K562 (cell line): ENCODE results near the gene DGKA. TPM values are rescaled to one million over a fixed set of nuclear protein-coding genes. Genes with fewer than 3 reads are reported as not detected.

Experiments used
- ESRRB ChIP-seq: fragments of 250-450 bp; sonication (Bioruptor Pico); IDR thresholded peaks from 2 replicates; pipeline ENCODE4 v1.5.0; 2020; ENCODE audit warnings: mild to moderate bottlenecking, moderate library complexity, borderline replicate concordance
- GABPA ChIP-seq: fragments of 200-800 bp; sonication (Bioruptor generic); conservative IDR thresholded peaks from 2 replicates; pipeline ENCODE4 v1.6.1; 2016; ENCODE audit warnings: low read depth, missing genetic modification characterization, missing compliant biosample characterization
- HNRNPH1 ChIP-seq: fragments of 200-400 bp; formaldehyde crosslinking; optimal IDR thresholded peaks from 2 replicates; pipeline ENCODE3; 2017; ENCODE audit warnings: low read depth, mild to moderate bottlenecking, low read length, moderate library complexity
- JUND ChIP-seq, 2 experiments: IDR thresholded peaks; 2 replicates in 1 of 2; 3 replicates in 1 of 2; pipeline ENCODE4 v1.6.1; 2011; ENCODE audit warnings: borderline replicate concordance in 2 of 2, low read depth in 2 of 2, low read length in 2 of 2, improper control_type of control experiment in 1 of 2, missing biosample characterization in 1 of 2, missing genetic modification characterization in 1 of 2, missing genetic modification reagents in 1 of 2
- KAT7 ChIP-seq: sonication (generic); formaldehyde crosslinking; IDR thresholded peaks from 2 replicates; pipeline ENCODE4 v1.8.0; 2022; ENCODE audit warnings: missing genetic modification reagents, mild to moderate bottlenecking, borderline replicate concordance
- KAT8 ChIP-seq: fragments of 450-650 bp; IDR thresholded peaks from 2 replicates; pipeline ENCODE4 v1.6.1; 2016; ENCODE audit warnings: low read depth, mild to moderate bottlenecking
- LARP7 ChIP-seq: fragments of 450-650 bp; IDR thresholded peaks from 2 replicates; pipeline ENCODE4 v1.6.1; 2016
- MAZ ChIP-seq, 2 experiments: fragments of 450-650 bp in 1 of 2; sonication (generic) in 1 of 2; formaldehyde crosslinking; IDR thresholded peaks in 1 of 2; conservative IDR thresholded peaks in 1 of 2; 2 replicates each; pipeline versions ENCODE4 v1.4.0 to v1.5.0; 2020; ENCODE audit warnings: mild to moderate bottlenecking in 1 of 2, missing genetic modification reagents in 1 of 2
- MBD2 ChIP-seq: sonication (generic); IDR thresholded peaks from 2 replicates; pipeline ENCODE4 v1.6.1; 2016; ENCODE audit warnings: low read depth, borderline replicate concordance
- MTA3 ChIP-seq: fragments of 450-650 bp; formaldehyde crosslinking; IDR thresholded peaks from 2 replicates; pipeline ENCODE4 v1.6.1; 2017; ENCODE audit warnings: mild to moderate bottlenecking, borderline replicate concordance
- MTF1 ChIP-seq: fragments of 250-450 bp; sonication (Bioruptor Pico); IDR thresholded peaks from 2 replicates; pipeline ENCODE4 v1.9.0; 2021; ENCODE audit warnings: moderate library complexity, mild to moderate bottlenecking, inconsistent platforms, borderline replicate concordance
- NCOA6 ChIP-seq: fragments of 450-650 bp; IDR thresholded peaks from 2 replicates; pipeline ENCODE4 v1.6.1; 2017; ENCODE audit warnings: mild to moderate bottlenecking
- NFRKB ChIP-seq: fragments of 450-650 bp; IDR thresholded peaks from 2 replicates; pipeline ENCODE4 v1.6.1; 2016; ENCODE audit warnings: low read depth
- NR2C2 ChIP-seq, 2 experiments: fragments of 200-800 bp in 1 of 2; sonication (Bioruptor generic) in 1 of 2; sonication (generic) in 1 of 2; formaldehyde crosslinking in 1 of 2; IDR thresholded peaks; 2 replicates each; pipeline versions ENCODE4 v1.6.1 to v1.8.0; 2016 to 2022; ENCODE audit warnings: mild to moderate bottlenecking in 1 of 2, missing compliant biosample characterization in 1 of 2, missing genetic modification characterization in 1 of 2, missing genetic modification reagents in 1 of 2
- PYGO2 ChIP-seq: fragments of 450-650 bp; IDR thresholded peaks from 2 replicates; pipeline ENCODE4 v1.6.1; 2016; ENCODE audit warnings: mild to moderate bottlenecking, missing genetic modification characterization, moderate library complexity, missing compliant biosample characterization
- RAD21 ChIP-seq, 2 experiments: fragments of 250-450 bp in 1 of 2; fragments of 450-650 bp in 1 of 2; sonication (Bioruptor Pico) in 1 of 2; formaldehyde crosslinking in 1 of 2; IDR thresholded peaks in 1 of 2; conservative IDR thresholded peaks in 1 of 2; 2 replicates each; pipeline versions ENCODE4 v1.4.0 to v1.8.0; 2020 to 2022; ENCODE audit warnings: mild to moderate bottlenecking in 2 of 2, moderate library complexity in 1 of 2
- STAT5A ChIP-seq: IDR thresholded peaks from 2 replicates; pipeline ENCODE4 v1.6.1; 2012; ENCODE audit warnings: low read length, inconsistent platforms, borderline replicate concordance
- TARDBP ChIP-seq: fragments of 450-650 bp; IDR thresholded peaks from 2 replicates; pipeline ENCODE4 v1.6.1; 2016
- TEAD2 ChIP-seq: fragments of 450-650 bp; IDR thresholded peaks from 2 replicates; pipeline ENCODE4 v1.6.1; 2016; ENCODE audit warnings: missing genetic modification characterization, control low read depth, missing compliant biosample characterization
- ZFPM2 ChIP-seq: fragments of 250-450 bp; sonication (Bioruptor Pico); IDR thresholded peaks from 2 replicates; pipeline ENCODE4 v1.5.1; 2022; ENCODE audit warnings: mild to moderate bottlenecking
- ZNF184 ChIP-seq: sonication (generic); formaldehyde crosslinking; IDR thresholded peaks from 2 replicates; pipeline ENCODE4 v1.5.0; 2020; ENCODE audit warnings: missing genetic modification reagents
- ZNF212 ChIP-seq: fragments of 450-650 bp; formaldehyde crosslinking; IDR thresholded peaks from 2 replicates; pipeline ENCODE4 v1.4.0; 2020; ENCODE audit warnings: mild to moderate bottlenecking
- ZNF232 ChIP-seq: sonication (generic); formaldehyde crosslinking; IDR thresholded peaks from 2 replicates; pipeline ENCODE4 v1.8.0; 2022; ENCODE audit warnings: mild to moderate bottlenecking, missing genetic modification reagents
- ZNF324 ChIP-seq: fragments of 250-450 bp; sonication (Bioruptor Pico); IDR thresholded peaks from 2 replicates; pipeline ENCODE4 v1.4.0; 2020; ENCODE audit warnings: mild to moderate bottlenecking
- ZNF584 ChIP-seq: fragments of 200-800 bp; sonication (Bioruptor generic); IDR thresholded peaks from 2 replicates; pipeline ENCODE4 v1.6.1; 2016; ENCODE audit warnings: low read depth, mild to moderate bottlenecking, missing genetic modification characterization, missing compliant biosample characterization
- polyA plus RNA-seq, 8 experiments: library from polyadenylated mRNA; depleted of rRNA in 4 of 8; stranded (reverse) in 5 of 8; unstranded in 3 of 8; fragments of >200 nt; fragmentation: Nextera tagmentation in 2 of 8; fragmentation: Illumina TruSeq in 1 of 8; extraction: Ambion mirVana in 2 of 8; extraction: Trizol in 1 of 8; gene quantifications; 2 replicates each; pipeline versions ENCODE4 v1.2.1 to v1.2.3, GENCODE V29; 2011 to 2014; ENCODE audit warnings: inconsistent platforms in 1 of 8, missing spikeins in 1 of 8
- total RNA-seq, 7 experiments: library from RNA; depleted of rRNA in 6 of 7; stranded (reverse); fragments of >200 nt in 6 of 7; fragmentation: Illumina TruSeq in 2 of 7; extraction: Trizol in 2 of 7; gene quantifications; 2 replicates each; pipeline versions ENCODE4 v1.2.1 to v1.2.3, GENCODE V29; 2011 to 2021; ENCODE audit warnings: low replicate concordance in 1 of 7
- TF ChIP-seq, protein P1 (sequence below), 2 experiments: fragments of 200-800 bp in 1 of 2; sonication (Bioruptor generic) in 1 of 2; sonication (generic) in 1 of 2; formaldehyde crosslinking in 1 of 2; IDR thresholded peaks in 1 of 2; conservative IDR thresholded peaks in 1 of 2; 2 replicates each; pipeline versions ENCODE4 v1.5.0 to v1.6.1; 2016 to 2020; ENCODE audit warnings: missing compliant biosample characterization in 1 of 2, missing genetic modification characterization in 1 of 2, missing genetic modification reagents in 1 of 2
- TF ChIP-seq, protein P2 (sequence below): fragments of 250-450 bp; sonication (Bioruptor Pico); IDR thresholded peaks from 2 replicates; pipeline ENCODE4 v1.9.0; 2021; ENCODE audit warnings: mild to moderate bottlenecking

DGKA gene
- total and polyA plus RNA-seq, 9 of the 15 experiments (the other 6 are each of a cell fraction or from before 2014, with no cell fraction given) = 3.4 to 12.4 (median 6.2) TPM

DNA sequence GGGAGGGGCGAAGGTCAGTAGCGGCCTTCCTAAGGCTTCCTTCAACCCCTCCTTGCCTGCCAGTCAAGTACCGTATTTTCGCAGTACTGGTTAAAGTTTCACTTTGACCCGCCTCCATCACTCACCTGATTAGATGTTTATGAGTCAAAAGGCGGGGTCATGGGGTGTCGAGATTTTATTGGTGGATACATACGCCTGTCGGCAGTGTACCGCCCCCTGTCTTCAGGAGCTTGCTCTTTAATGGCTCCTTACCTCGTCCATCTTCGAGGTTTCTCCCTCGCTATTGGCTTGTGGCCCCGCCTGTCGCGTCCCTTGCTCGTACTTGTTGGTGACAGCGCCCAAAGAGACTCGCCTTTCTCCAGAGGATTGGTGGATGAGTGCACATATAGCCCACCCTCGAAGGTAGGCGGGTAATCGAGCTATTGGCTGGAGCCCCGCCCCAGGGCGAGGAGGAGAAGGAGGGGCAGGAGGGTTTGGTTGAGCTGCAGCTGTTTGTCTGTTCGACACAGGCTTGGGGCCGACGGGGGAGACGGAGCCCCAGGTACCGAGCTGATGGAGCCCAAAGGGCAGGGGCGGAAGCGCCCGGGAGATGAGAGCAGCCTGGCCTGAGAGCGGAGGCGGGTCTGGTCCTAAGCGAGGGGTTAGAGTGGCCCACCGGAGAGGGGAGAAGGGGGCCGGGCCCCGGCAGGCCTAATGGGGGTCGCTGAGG, 42.8 kb downstream of the DGKA start, which contains the start of gene RAB5B (continued):
- TF ChIP-seq NFRKB (no peak), ZNF584 (no peak), ZNF232 (CRISPR knock-in tag) (no peak), TARDBP (no peak), ZNF184 (CRISPR knock-in tag) (no peak), KAT7 (CRISPR knock-in tag) (no peak; the same call in 1 of the 2 replicates), HNRNPH1 (no peak), GABPA (tag) (0 out of 2 replicates have a peak, but pooled peaks have one; percentile 46), LARP7 (no peak), ZNF212 (CRISPR knock-in tag) (no peak), NCOA6 (no peak), STAT5A (no peak; the same call in 1 of the 2 replicates), MBD2 (peak; percentile 100), NR2C2 (CRISPR knock-in tag; IDR thresholded peaks at IDR 0.05) (no peak; the same call in 1 of the 2 replicates), NR2C2 (tag; IDR thresholded peaks at IDR 0.05) (peak; percentile 95), PYGO2 (tag) (no peak), JUND (IDR thresholded peaks at IDR 0.05; ENCODE audit: borderline replicate concordance, low read depth, low read length) (peak; percentile 43; the same call in 1 of the 2 replicates), JUND (tag; IDR thresholded peaks at IDR 0.05; ENCODE audit: borderline replicate concordance, low read depth, low read length) (peak; percentile 47; the same call in 1 of the 3 replicates), ZNF324 (CRISPR knock-in tag) (no peak), ZFPM2 (no peak), TEAD2 (tag) (no peak), ESRRB (CRISPR knock-in tag) (no peak), RAD21 (CRISPR knock-in tag; conservative IDR thresholded peaks at IDR 0.05 in 1 of 2, IDR thresholded peaks at IDR 0.05 in 1 of 2) (no peak), MAZ (CRISPR knock-in tag; conservative IDR thresholded peaks at IDR 0.05 in 1 of 2, IDR thresholded peaks at IDR 0.05 in 1 of 2) (peak; percentile 88 to 93), MTA3 (peak; percentile 91; the same call in 1 of the 2 replicates), KAT8 (no peak), MTF1 (CRISPR knock-in tag) (no peak)
- TF ChIP-seq, protein P1, sequence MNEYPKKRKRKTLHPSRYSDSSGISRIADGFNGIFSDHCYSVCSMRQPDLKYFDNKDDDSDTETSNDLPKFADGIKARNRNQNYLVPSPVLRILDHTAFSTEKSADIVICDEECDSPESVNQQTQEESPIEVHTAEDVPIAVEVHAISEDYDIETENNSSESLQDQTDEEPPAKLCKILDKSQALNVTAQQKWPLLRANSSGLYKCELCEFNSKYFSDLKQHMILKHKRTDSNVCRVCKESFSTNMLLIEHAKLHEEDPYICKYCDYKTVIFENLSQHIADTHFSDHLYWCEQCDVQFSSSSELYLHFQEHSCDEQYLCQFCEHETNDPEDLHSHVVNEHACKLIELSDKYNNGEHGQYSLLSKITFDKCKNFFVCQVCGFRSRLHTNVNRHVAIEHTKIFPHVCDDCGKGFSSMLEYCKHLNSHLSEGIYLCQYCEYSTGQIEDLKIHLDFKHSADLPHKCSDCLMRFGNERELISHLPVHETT (CRISPR knock-in tag; conservative IDR thresholded peaks at IDR 0.05 in 1 of 2, IDR thresholded peaks at IDR 0.05 in 1 of 2) = no peak
- TF ChIP-seq, protein P2, sequence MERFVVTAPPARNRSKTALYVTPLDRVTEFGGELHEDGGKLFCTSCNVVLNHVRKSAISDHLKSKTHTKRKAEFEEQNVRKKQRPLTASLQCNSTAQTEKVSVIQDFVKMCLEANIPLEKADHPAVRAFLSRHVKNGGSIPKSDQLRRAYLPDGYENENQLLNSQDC (CRISPR knock-in tag) = no peak
